ENCODE data around the gene RABL2B.
"Not testable (repeated sequence)": the region's sequence is repeated elsewhere in the genome, so short reads cannot be mapped to it uniquely, and the experiment has no call there.

GRCh38 chr22:50756949-50757491 is 26.4 kb downstream of the RABL2B start:
- TF ChIP-seq POLR2A (IDR thresholded peaks at IDR 0.05) = not testable (repeated sequence)
- peak in 1 of 5 experiments; percentile 32 for TF ChIP-seq CTCF (IDR thresholded peaks at IDR 0.05 in 4 of 5, conservative IDR thresholded peaks at IDR 0.05 in 1 of 5)
